OCI-LY7 (cell line): ENCODE data around the gene KIAA1958. TPM values are rescaled to one million over a fixed set of nuclear protein-coding genes. Genes with fewer than 3 reads are reported as not detected.

ENCODE experiments used
- BruUV-seq: library from RNA; stranded (reverse); fragments of 400-500 nt; replicated peaks from 2 replicates; lab custom pipeline; 2021; lab: Mats Ljungman, UMichigan
- CTCF ChIA-PET: fragments of 300-600 bp; sonication (Branson Sonifier 250); formaldehyde crosslinking; loops from one replicate; lab custom pipeline; 2022; ENCODE audit warnings: antibody characterized with exemption; ENCODE audit not compliant: unreplicated experiment; lab: Charles Lee
- POLR2A ChIA-PET: fragments of 300-600 bp; sonication (Branson Sonifier 250); formaldehyde crosslinking; loops from one replicate; lab custom pipeline; 2022; ENCODE audit warnings: antibody characterized with exemption; lab: Charles Lee
- DNase-seq: peaks from one replicate; pipeline ENCODE4 v3.0.0-alpha.2; 2015; ENCODE audit warnings: low spot score
- H2AFZ ChIP-seq: fragments of 200-600 bp; sonication (generic), shearing (Covaris generic); 2 replicates; pipeline ENCODE4 v1.6.1; 2014; ENCODE audit warnings: mild to moderate bottlenecking, antibody characterized with exemption, low read length, moderate library complexity
- H3K27ac ChIP-seq: fragments of 200-600 bp; sonication (generic); 2 replicates; pipeline ENCODE4 v1.5.1; 2014; ENCODE audit warnings: mixed run types, low read depth, mild to moderate bottlenecking, moderate library complexity, low read length, inconsistent platforms; ENCODE audit not compliant: poor library complexity, severe bottlenecking
- H3K36me3 ChIP-seq: fragments of 200-600 bp; sonication (generic); 2 replicates; pipeline ENCODE4 v1.6.1; 2014; ENCODE audit warnings: mild to moderate bottlenecking, antibody characterized with exemption, low read length, moderate library complexity, mixed read lengths; ENCODE audit not compliant: insufficient read depth
- H3K4me1 ChIP-seq: fragments of 200-600 bp; sonication (generic); 2 replicates; pipeline ENCODE4 v1.5.1; 2014; ENCODE audit warnings: mild to moderate bottlenecking, low read length; ENCODE audit not compliant: insufficient read depth, poor library complexity, severe bottlenecking
- H3K4me2 ChIP-seq: fragments of 200-600 bp; sonication (generic); 2 replicates; pipeline ENCODE4 v1.6.1; 2014; ENCODE audit warnings: mild to moderate bottlenecking, low read length
- H3K4me3 ChIP-seq: fragments of 200-600 bp; sonication (generic); 2 replicates; pipeline ENCODE4 v1.5.1; 2014; ENCODE audit warnings: mild to moderate bottlenecking, low read depth, low read length; ENCODE audit not compliant: poor library complexity, severe bottlenecking
- H3K79me2 ChIP-seq: fragments of 200-600 bp; sonication (generic); 2 replicates; pipeline ENCODE4 v1.6.1; 2016; ENCODE audit warnings: low read depth, mild to moderate bottlenecking, low read length, moderate library complexity, mixed read lengths; ENCODE audit not compliant: insufficient read depth
- H3K9me2 ChIP-seq: fragments of 200-600 bp; sonication (generic); 2 replicates; pipeline ENCODE4 v1.6.1; 2016; ENCODE audit warnings: mild to moderate bottlenecking, low read length, mixed read lengths; ENCODE audit not compliant: insufficient read depth
- H3K9me3 ChIP-seq: fragments of 200-600 bp; sonication (generic); 2 replicates; pipeline ENCODE4 v1.6.1; 2014; ENCODE audit warnings: mild to moderate bottlenecking, mixed run types, low read length, mixed read lengths
- H4K20me1 ChIP-seq: fragments of 200-600 bp; sonication (generic); 2 replicates; pipeline ENCODE4 v1.6.1; 2014; ENCODE audit warnings: mild to moderate bottlenecking, antibody characterized with exemption, low read length, moderate library complexity, mixed read lengths; ENCODE audit not compliant: insufficient read depth
- EZH2phosphoT487 ChIP-seq: fragments of 200-600 bp; sonication (generic); IDR thresholded peaks from 2 replicates; pipeline ENCODE4 v1.6.1; 2018; ENCODE audit warnings: low read depth, borderline replicate concordance, mild to moderate bottlenecking, mixed run types, antibody characterized with exemption, low read length, moderate library complexity, mixed read lengths
- intact Hi-C: fragments of 100-400 bp; cut with micrococcal nuclease; formaldehyde crosslinking; loops from one replicate; pipeline ENCODE4 v1.10.0; 2022; ENCODE audit not compliant: unreplicated experiment
- total RNA-seq, 2 experiments: library from RNA; depleted of rRNA in 1 of 2; stranded (reverse); fragments of >200 nt in 1 of 2; shearing (Covaris generic) in 1 of 2; gene quantifications; 2 replicates each; pipeline ENCODE4 v1.2.3, GENCODE V29; 2014 to 2022
- TF ChIP-seq, protein P1 (sequence below): fragments of 200-600 bp; sonication (generic); conservative IDR thresholded peaks from 2 replicates; pipeline ENCODE4 v1.5.1; 2014; ENCODE audit warnings: mild to moderate bottlenecking, antibody characterized with exemption, low read length, moderate library complexity, mixed read lengths

KIAA1958 gene
- total RNA-seq, 2 experiments from 2014 or later = 15.4 to 19.8 TPM

DNA sequence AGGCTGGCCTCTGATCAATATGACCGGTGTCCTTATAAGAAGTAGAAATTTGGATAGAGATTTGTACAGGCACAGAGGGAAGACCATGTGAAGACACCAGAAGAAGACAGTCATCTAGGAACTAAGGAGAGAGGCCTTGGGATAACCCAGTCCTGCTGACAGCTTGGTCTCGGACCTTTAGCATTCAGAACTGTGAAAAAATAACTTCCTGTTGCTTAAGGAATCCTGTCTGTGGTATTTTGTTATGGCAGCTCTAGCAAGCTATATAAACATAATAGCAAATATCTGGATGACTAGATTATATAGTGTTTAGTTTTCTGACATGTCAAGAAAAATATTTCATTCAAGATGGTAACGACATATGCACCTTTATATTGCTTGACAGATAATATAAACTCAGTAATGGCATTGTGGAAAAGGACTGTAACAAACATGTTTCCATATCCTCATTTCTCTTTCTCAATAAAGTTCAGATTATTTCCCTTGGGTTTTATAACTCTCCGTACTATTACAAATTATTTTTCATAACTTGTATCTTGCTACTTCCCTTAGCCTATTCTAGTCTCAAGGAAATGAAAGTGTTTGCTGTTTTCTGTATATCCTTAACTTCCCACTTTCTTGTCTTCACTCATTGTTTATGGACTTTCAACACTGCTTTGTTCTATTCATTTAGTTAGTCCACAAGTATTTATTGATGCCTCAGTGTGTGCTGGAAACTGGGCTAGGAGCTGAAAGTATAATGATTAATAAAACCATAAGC is 62.4 kb downstream of the KIAA1958 start:
- H3K9me3 ChIP-seq = no peaks in the 10 kb centered on the region
- CTCF ChIA-PET = no interaction called here
- no peaks in the 10 kb centered on the region for H3K79me2 ChIP-seq
- TF ChIP-seq, protein P1, sequence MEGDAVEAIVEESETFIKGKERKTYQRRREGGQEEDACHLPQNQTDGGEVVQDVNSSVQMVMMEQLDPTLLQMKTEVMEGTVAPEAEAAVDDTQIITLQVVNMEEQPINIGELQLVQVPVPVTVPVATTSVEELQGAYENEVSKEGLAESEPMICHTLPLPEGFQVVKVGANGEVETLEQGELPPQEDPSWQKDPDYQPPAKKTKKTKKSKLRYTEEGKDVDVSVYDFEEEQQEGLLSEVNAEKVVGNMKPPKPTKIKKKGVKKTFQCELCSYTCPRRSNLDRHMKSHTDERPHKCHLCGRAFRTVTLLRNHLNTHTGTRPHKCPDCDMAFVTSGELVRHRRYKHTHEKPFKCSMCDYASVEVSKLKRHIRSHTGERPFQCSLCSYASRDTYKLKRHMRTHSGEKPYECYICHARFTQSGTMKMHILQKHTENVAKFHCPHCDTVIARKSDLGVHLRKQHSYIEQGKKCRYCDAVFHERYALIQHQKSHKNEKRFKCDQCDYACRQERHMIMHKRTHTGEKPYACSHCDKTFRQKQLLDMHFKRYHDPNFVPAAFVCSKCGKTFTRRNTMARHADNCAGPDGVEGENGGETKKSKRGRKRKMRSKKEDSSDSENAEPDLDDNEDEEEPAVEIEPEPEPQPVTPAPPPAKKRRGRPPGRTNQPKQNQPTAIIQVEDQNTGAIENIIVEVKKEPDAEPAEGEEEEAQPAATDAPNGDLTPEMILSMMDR = no peak
- no peak for TF ChIP-seq EZH2phosphoT487
- no TSS peak for BruUV-seq
- POLR2A ChIA-PET = interaction anchor here (0.6 kb wide), 1 partner anchor 33 kb away, joined by 3 read pairs; no protein-coding TSS in a partner anchor
- H3K36me3 ChIP-seq = no peaks in the 10 kb centered on the region
- H3K9me2 ChIP-seq = no peaks in the 10 kb centered on the region
- H3K4me2 ChIP-seq = no peak overlapping the region
- no peaks in the 10 kb centered on the region for H3K4me1 ChIP-seq
- no peak for DNase-seq
- H3K4me3 ChIP-seq = no peak overlapping the region
- H3K27ac ChIP-seq = no peak overlapping the region
- H2AFZ ChIP-seq = no peak overlapping the region
- H4K20me1 ChIP-seq = no peaks in the 10 kb centered on the region
- intact Hi-C loops = no loop called here

DNA sequence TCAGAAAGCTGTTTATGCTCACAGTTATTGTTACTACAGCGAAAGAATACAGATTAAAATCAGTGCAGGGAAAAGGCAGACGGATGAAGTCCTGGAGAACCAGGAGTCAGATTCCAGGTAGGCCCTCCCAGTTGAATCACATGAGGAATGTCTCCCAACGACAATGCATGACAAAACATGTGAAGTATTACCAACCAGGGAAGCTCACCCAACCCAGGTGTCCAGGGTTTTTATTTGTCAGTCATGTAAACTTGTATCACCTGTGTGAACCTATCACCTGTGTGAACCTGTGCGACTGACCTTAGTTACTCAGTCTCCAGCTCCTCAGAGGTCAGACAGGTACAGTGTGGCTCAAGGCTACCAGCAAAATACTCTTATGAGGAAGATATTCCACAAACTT is 63.9 kb downstream of the KIAA1958 start:
- intact Hi-C loops = no loop called here
- Histone ChIP-seq H3K4me1 (no peaks in the 10 kb centered on the region), H4K20me1 (no peaks in the 10 kb centered on the region; the same call in 1 of the 2 replicates), H3K9me3 (no peaks in the 10 kb centered on the region), H3K27ac (no peak overlapping the region), H3K9me2 (no peaks in the 10 kb centered on the region), H3K4me2 (no peak overlapping the region), H3K4me3 (no peak overlapping the region), H3K36me3 (no peaks in the 10 kb centered on the region), H2AFZ (no peak overlapping the region), H3K79me2 (no peaks in the 10 kb centered on the region)
- TF ChIP-seq, protein P1 = no peak
- TF ChIP-seq EZH2phosphoT487 = no peak
- CTCF ChIA-PET = no interaction called here
- BruUV-seq = no TSS peak
- POLR2A ChIA-PET = no interaction called here
- DNase-seq = no peak

GRCh38 chr9:112551641-112552040 is 65.0 kb downstream of the KIAA1958 start:
- Histone ChIP-seq H3K4me3 (no peak overlapping the region), H4K20me1 (no peaks in the 10 kb centered on the region; the same call in 1 of the 2 replicates), H3K4me1 (no peaks in the 10 kb centered on the region), H2AFZ (no peak overlapping the region), H3K9me3 (no peaks in the 10 kb centered on the region), H3K27ac (no peak overlapping the region), H3K9me2 (no peaks in the 10 kb centered on the region), H3K4me2 (no peak overlapping the region), H3K79me2 (no peaks in the 10 kb centered on the region), H3K36me3 (no peaks in the 10 kb centered on the region)
- TF ChIP-seq EZH2phosphoT487 = no peak
- TF ChIP-seq, protein P1 = no peak
- ChIA-PET POLR2A (interaction anchor here (0.6 kb wide), 1 partner anchor 1088 kb away, joined by 3 read pairs; no protein-coding TSS in a partner anchor), CTCF (no interaction called here)
- no TSS peak for BruUV-seq
- intact Hi-C loops = no loop called here
- no peak for DNase-seq
